Activated CD4-positive, alpha-beta T cell treated with anti-CD3 and anti-CD28 coated beads, Interleukin-2, amount 50 U/mL, for 1 hour (primary cell): Measurements from ENCODE around the gene HEATR5A.
"Not testable (repeated sequence)": the region's sequence is repeated elsewhere in the genome, so short reads cannot be mapped to it uniquely, and the experiment has no call there.

Experiments
- DNase-seq: peaks from one replicate; pipeline ENCODE4 v3.0.0-alpha.2; 2020

HEATR5A gene

GRCh38 chr14:31420319-31421111, at the start of gene HEATR5A:
Gene HEATR5A, minus strand, starts transcription at chr14:31420550. Its CDS starts 17,575 bp downstream, at chr14:31402975.
- DNase-seq, result peak; percentile 95

- no peak for DNase-seq
These were observed 46.2 kb upstream of the HEATR5A start for GRCh38 chr14:31466554-31466953.

GRCh38 chr14:31465111-31465510, 44.8 kb upstream of the HEATR5A start:
- DNase-seq, result no peak

- DNase-seq, result not testable (repeated sequence)
These were observed 42.1 kb upstream of the HEATR5A start for GRCh38 chr14:31462450-31462849.

GRCh38 chr14:31461545-31461944, 41.2 kb upstream of the HEATR5A start:
- no peak for DNase-seq

- no peak for DNase-seq
These were observed 37.6 kb upstream of the HEATR5A start for GRCh38 chr14:31457665-31458659.

GRCh38 chr14:31456841-31457664, 36.7 kb upstream of the HEATR5A start, which contains the start of gene DTD2:
Gene DTD2, minus strand, starts transcription at chr14:31457506. Its CDS starts 113 bp downstream, at chr14:31457393.
- peak; percentile 92 for DNase-seq

- no peak for DNase-seq
These were observed 29.7 kb upstream of the HEATR5A start for GRCh38 chr14:31449971-31450610.

GRCh38 chr14:31449136-31449535, 28.8 kb upstream of the HEATR5A start:
- no peak for DNase-seq

- no peak for DNase-seq
These were observed 25.4 kb upstream of the HEATR5A start for GRCh38 chr14:31445703-31446102.

GRCh38 chr14:31442284-31442683, 21.9 kb upstream of the HEATR5A start:
- no peak for DNase-seq

- DNase-seq, result no peak
These were observed 21.1 kb upstream of the HEATR5A start for GRCh38 chr14:31441273-31442111.

- DNase-seq, result no peak
These were observed 19.9 kb upstream of the HEATR5A start for GRCh38 chr14:31440280-31440679.

GRCh38 chr14:31439561-31439960, 19.2 kb upstream of the HEATR5A start:
- no peak for DNase-seq

GRCh38 chr14:31437045-31437691, 16.8 kb upstream of the HEATR5A start:
- DNase-seq, result not testable (repeated sequence)

GRCh38 chr14:31435276-31435675, 14.9 kb upstream of the HEATR5A start:
- no peak for DNase-seq

GRCh38 chr14:31430634-31431264, 10.4 kb upstream of the HEATR5A start:
- DNase-seq, result no peak

GRCh38 chr14:31429791-31430190, 9.4 kb upstream of the HEATR5A start:
- DNase-seq, result no peak

GRCh38 chr14:31428011-31428410, 7.7 kb upstream of the HEATR5A start:
- no peak for DNase-seq

- DNase-seq, result no peak
These were observed 6.3 kb upstream of the HEATR5A start for GRCh38 chr14:31426663-31427062.
